ENCODE results near the gene DMXL1.
"Not testable (repeated sequence)": the region's sequence is repeated elsewhere in the genome, so short reads cannot be mapped to it uniquely, and the experiment has no call there.

The DMXL1 gene

DNA sequence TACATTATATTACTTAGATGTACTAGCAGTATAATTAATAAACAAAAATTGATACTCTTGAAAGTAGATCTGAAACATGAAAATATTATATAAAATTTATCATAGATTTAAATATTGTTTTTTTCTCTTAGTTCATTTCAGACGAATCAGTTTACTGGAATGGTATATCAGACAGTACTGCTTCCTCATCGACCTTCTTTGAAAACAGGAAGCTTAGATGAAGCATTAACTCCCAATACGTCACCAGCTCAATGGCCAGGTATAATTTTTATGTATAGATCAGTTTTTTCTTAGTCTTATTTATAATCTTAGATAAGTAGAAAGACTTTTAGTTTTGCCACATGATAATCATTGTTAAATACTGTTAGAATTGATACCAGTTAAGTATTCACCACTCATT lies 106.3 kb downstream of the DMXL1 start:
- H3K4me3 ChIP-seq (ENCODE audit: low read length): no peak overlapping the region
- no peak for DNase-seq (ENCODE audit: low read depth)
- no peak for TF ChIP-seq CTCF (IDR thresholded peaks at IDR 0.05; ENCODE audit: insufficient read depth, low read depth, low read length, missing control alignments)

GRCh38 chr5:119178435-119178834 lies 107.5 kb downstream of the DMXL1 start:
- no peak for TF ChIP-seq CTCF (IDR thresholded peaks at IDR 0.05; ENCODE audit: insufficient read depth, low read depth, low read length, missing control alignments)

GRCh38 chr5:119179857-119180641 lies 109.2 kb downstream of the DMXL1 start:
- peak; percentile 24 for DNase-seq (ENCODE audit: low read depth)
- no peak for TF ChIP-seq CTCF (IDR thresholded peaks at IDR 0.05; ENCODE audit: insufficient read depth, low read depth, low read length, missing control alignments)

More at GRCh38 chr5:119178435-119178834, 107.5 kb downstream of the DMXL1 start:
- H3K4me3 ChIP-seq (ENCODE audit: low read length): no peak overlapping the region
- no peak for DNase-seq (ENCODE audit: low read depth)

DNA sequence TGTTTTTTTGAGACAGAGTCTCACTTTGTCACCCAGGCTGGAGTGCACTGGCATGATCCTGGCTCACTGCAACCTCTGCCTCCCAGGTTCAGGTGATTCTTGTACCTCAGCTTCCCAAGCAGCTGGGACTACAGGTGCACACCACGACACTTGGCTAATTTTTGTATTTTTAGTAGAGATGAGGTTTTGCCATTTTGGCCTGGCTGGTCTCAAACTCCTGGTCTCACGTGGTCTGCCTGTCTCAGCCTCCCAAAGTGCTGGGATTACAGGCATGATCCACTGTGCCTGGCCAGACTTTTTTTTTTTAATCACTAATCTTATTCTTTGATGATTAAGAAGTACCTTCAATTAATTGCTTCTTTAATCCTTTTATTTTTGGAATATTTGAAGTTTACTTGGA lies 114.6 kb downstream of the DMXL1 start:
- DNase-seq (ENCODE audit: low read depth); H3K4me3 ChIP-seq (ENCODE audit: low read length): not testable (repeated sequence)

More at GRCh38 chr5:119179857-119180641, 109.2 kb downstream of the DMXL1 start:
- H3K4me3 ChIP-seq (ENCODE audit: low read length): no peak overlapping the region

- no peak overlapping the region for H3K4me3 ChIP-seq (ENCODE audit: low read length)
- DNase-seq (ENCODE audit: low read depth): no peak
These were observed 117.1 kb downstream of the DMXL1 start for GRCh38 chr5:119187776-119188529.

DNA sequence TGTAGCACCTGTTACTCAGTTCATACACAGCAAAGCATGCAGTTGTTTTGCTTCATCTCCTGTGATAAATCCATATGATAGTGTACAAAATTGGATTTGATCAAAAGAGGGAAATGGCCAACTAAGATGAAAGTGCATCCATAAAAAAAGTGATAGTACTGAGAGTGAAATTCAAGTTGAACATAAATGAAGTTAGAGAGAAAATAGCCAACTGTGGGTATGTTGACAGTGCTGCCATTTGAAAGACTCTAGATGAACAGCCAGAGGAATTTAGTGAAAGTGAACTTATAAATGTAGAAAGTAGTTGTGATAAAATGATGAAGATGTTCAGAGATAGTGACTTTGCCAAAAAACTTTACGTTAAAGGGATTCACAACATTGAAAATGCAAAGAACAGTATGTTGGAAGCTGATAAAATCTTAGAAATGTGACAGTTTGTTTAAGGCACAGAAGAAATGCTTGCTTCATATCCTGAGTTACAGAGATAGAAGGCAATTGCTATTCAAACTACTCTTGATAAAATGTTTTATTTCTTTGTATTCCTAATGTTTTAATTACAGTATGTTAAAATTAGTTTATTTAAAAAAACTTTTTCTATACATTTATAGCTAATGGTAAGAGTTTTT lies 119.7 kb downstream of the DMXL1 start:
- H3K4me3 ChIP-seq (ENCODE audit: low read length): no peak overlapping the region
- TF ChIP-seq CTCF (IDR thresholded peaks at IDR 0.05; ENCODE audit: insufficient read depth, low read depth, low read length, missing control alignments): no peak
- no peak for DNase-seq (ENCODE audit: low read depth)

More at GRCh38 chr5:119187776-119188529, 117.1 kb downstream of the DMXL1 start:
- TF ChIP-seq CTCF (IDR thresholded peaks at IDR 0.05; ENCODE audit: insufficient read depth, low read depth, low read length, missing control alignments): no peak

GRCh38 chr5:119191944-119192343 lies 121.1 kb downstream of the DMXL1 start:
- DNase-seq (ENCODE audit: low read depth): no peak
- no peak for TF ChIP-seq CTCF (IDR thresholded peaks at IDR 0.05; ENCODE audit: insufficient read depth, low read depth, low read length, missing control alignments)
- H3K4me3 ChIP-seq (ENCODE audit: low read length): no peak overlapping the region
